GM04503 (cell line): ENCODE data around the gene S1PR1.
"Not testable (repeated sequence)": the region's sequence is repeated elsewhere in the genome, so short reads cannot be mapped to it uniquely, and the experiment has no call there.

Source experiments
- DNase-seq: peaks from one replicate; pipeline ENCODE4 v3.0.0-alpha.2; 2012; ENCODE audit warnings: low read depth

Gene S1PR1

DNA sequence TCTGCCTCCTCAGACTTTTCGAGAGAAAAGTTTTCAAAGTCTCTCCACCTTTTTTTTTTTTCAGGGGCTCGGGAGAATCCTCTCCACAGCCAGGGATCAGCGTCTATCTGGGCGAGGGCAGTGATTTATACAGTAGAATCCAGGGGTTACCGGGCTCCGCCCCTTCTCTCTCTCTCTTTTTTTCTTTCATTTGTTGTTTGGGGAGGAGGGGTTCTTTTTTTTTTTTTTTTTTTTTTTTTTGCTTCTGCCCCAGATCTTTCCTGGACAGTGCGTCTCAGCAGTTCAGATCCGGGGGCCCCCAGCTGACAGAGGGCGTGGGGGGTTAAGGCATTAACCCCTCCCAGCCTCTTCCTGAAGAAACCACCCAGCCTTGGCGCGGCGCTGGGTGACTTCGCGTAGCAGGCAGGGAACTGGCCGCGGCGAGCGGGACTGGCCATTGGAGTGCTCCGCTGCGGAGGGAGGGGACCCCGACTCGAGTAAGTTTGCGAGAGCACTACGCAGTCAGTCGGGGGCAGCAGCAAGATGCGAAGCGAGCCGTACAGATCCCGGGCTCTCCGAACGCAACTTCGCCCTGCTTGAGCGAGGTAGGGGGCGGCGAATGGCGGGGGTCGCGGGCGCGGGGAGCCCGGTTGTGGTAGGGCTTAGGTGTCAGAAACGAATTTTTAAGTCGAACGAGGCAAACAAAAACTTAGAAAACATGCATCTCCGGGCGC lies at the start of gene S1PR1:
Gene S1PR1, plus strand, starts transcription at position 504 of the 713 bp plus-strand sequence. CDS start 1,966 bp downstream, outside the sequence.
- DNase-seq = no peak

DNA sequence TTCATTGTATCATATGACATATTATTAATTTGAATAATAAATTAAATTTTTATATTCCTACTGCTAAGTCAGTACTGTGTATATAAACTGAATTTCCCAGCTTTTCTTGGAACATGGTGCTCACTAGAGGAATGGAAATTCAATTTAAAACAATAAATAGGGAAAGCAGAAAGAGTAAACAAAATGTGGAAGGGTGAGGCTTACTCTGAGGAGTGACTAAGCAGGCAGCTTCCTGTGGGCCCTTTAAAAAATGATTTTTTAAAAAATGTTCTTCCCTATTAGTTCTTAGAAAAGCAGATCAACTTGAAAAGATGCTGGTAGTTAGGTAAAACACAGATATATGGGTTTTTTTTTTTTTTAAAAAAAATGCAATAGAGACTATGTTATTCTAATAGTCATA lies 49.5 kb upstream of the S1PR1 start:
- DNase-seq = no peak

DNA sequence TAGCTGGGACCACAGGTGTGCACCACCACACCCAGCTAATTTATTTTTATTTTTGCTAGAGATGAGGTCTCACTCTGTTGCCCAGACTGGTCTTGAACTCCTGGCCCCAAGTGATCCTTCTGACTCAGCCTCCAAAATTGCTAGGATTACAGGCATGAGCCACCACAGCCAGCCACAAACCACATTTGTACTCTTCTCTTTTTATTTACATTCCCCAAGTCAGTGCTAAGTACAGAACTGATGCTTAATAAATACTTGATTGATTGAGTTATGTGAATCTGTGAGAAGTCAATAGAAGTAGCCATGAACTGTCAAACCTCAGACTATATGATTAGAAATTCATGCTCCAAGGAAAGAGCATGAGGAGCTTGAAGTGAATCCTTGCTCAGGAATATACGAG lies 48.5 kb upstream of the S1PR1 start:
- DNase-seq = no peak

DNA sequence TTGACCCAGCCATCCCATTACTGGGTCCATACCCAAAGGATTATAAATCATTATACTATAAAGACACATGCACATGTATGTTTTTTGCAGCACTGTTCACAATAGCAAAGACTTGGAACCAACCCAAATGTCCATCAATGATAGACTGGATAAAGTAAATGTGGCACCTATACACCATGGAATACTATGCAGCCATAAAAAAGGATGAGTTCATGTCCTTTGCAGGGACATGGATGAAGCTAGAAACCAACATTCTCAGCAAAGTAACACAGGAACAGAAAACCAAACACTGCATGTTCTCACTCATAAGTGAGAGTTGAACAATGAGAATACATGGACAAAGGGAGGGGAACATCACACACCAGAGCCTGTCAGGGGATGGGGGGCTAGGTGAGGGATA lies 47.9 kb upstream of the S1PR1 start:
- DNase-seq = not testable (repeated sequence)

DNA sequence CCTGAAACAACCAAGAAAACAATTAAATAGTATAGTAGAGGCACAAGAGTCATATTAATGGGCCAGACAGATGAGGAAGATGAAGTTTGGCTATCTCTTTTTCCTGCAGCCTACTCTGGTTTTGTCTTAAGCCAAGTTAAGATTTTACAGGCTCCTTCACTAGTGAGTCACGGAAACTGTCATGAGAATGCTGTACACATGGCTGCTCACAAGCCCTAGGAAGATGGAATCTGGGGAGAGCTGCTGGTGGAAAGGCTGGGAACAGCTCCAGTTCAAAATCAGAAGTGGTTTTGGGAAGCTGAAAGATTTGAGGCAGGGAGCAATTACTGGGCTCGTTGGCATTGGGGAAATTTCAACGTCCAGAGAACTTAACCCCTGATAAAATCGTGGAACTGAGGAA lies 46.4 kb upstream of the S1PR1 start:
- DNase-seq = no peak

DNA sequence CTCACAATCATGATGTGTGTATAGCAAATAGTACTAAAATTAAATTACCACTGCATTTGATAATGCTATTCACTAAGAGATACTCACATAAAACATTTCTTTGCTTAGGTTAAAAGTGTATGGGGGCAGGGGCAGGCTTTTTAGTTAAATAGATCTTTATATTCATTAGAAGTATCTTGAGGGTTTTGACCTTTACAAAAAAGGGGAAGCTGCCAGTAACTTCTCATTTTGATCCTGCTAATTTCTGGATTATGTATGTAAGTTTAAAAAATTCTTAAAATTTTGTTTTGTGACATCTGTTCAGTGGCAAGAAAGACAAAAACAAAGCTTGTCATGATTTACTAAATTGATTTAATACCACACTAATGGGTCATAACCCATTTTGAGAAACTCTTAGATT lies 45.8 kb upstream of the S1PR1 start:
- no peak for DNase-seq

DNA sequence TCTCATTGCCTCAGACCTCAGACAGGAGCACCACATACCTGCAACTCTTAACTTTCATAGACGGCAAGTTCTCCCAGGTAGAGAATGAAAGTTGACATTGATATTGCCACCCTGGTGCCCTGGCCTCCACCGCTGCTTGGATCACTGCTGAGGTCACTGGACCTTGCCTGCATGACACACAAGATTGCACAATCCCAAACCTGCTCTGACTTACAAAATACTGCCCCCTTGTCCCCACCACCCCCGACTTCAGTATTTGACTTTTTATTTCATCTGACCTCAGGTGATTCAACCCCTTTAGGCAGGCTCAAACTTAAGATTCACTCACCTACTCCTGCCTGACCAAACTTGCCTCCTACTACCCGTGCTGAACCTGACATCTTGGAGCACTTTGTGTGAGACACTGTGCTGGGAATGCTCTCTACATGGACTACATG lies 43.1 kb upstream of the S1PR1 start:
- no peak for DNase-seq

DNA sequence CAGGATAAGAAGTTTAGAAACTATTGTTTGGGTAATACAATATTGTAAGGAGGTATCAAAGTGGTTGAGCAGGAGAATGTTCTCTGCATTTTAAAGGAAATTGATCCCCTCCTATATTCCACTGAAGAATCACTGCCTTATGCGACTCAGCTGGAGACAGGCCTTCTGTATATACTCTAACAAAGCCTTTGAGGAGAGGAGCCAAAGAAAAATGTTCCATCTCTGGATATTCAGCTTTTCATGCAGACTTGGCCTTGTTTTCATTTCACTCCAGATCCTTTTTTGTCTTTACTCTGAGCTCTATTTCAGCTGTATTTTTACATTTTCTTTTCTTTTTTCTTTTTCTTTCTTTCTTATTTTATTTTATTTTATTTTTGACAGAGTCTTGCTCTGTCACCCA lies 42.1 kb upstream of the S1PR1 start:
- no peak for DNase-seq

DNA sequence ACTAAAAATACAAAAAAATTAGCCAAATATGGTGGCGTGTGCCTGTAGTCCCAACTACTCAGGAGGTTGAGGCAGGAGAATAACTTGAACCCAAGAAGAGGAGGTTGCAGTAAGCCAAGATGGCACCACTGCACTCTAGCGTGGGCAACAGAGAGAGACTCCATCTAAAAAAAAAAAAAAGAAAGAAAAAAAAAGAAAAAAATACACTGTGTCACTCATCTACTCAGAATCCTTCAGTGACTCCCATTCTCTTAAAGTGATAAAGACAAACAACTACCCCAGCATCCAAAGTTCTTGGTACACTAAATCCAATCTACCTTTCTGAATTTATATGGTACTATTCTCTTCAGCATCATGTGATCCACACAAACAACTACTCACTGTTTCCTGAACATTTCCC lies 40.2 kb upstream of the S1PR1 start:
- no peak for DNase-seq

DNA sequence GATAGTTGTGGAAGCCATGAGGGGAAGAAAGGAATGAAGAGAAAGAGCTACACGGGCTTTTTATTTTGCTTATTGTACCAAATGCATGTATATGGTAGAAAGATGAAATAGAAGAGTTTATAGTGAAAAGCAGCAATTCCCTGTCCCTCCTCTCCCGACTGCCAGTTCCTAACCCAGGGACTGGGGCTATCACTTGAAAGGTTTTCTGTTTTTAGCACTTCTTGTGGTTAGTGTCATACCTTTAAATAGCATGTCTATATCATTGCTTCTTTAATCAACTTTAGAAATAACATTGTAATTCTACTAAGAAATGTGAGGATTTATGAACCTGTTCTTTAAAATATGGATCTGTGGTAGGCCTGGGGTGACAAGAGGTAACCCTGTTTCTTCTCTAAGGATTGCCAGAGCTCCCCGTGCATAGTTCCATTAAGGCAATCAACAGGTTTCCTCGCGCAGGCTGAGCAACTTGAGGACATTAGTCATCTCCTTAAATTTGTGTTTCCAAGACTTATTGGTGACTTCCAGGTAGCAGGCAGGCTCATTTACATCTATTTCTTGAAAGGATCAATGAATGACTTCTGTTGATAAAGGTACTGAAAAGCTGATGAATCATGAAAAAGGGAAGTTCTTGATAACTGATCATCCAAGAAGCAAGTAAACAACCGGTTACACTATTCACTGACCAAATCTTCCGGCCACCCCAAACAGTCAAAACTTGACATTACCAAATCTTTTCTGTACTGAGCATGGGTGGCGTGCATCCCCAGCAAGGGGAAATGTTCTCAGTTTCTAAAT lies 37.8 kb upstream of the S1PR1 start:
- no peak for DNase-seq

DNA sequence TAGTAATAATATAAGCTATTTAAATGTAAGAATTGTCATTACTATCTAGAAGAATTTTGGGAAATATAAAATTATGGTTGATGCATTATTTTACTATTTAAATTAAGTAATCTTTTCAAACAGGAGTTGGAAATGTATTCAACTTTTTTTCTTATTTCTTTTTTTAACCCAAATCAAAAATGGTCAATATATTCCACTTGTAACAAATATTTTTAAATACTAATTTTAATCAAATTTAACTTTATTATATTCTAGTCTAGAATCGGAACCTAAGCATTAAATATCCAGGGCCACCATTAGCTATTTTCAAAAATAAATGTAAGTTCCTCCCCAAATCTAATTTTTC lies 37.2 kb upstream of the S1PR1 start:
- DNase-seq = no peak

DNA sequence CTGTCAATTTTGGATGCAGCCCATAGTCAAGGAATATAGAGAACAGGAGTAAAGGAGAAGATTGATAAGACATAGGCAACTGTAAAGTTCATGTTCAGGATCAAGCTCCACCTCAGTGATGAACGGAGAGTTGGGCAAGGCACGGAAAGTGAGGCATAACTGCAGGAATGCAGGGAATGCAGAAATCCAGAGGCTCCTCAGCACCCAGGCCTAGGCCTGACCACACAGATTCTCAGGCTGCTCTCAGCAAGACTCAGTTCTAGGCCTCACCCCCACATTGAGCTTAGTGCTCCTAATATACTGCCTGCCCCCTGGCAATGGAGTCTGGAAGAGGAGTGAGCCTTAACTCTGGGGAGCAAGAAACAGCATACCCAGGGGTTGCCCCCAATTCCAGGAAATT lies 36.3 kb upstream of the S1PR1 start:
- DNase-seq = peak; percentile 83

DNA sequence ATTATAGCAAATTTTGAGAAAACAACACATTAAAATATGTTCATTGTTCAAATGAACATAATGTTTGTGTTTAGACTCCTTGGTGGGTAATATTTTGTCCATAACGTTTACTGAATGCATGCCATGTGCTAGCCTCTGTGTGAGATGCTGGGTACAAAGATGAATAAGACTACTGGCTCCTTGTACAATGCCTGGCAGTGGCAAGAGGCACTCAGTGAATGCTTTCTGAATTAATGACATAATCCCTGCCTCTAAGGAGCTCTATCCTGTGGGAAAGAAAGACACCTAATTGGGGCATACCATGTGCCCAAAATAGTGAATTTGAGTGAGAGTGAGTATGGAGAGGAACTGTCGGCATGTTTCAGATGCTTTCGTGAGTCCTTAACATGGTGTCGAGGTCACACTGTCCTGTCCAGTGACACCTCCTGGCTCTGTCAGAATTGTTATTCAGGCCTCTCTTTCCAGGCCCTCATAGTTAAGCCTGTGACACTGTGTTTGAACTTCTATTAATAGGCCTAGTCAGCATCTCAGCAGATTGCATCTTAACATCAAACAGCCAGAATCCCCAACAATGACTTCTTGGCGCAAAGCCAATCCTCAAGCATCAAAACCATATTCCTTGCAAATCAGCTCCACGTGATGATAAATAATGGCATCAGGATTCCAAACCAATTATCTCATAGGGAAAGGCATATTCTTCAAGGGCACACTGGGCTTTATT lies 32.8 kb upstream of the S1PR1 start:
- DNase-seq = peak; percentile 82

DNA sequence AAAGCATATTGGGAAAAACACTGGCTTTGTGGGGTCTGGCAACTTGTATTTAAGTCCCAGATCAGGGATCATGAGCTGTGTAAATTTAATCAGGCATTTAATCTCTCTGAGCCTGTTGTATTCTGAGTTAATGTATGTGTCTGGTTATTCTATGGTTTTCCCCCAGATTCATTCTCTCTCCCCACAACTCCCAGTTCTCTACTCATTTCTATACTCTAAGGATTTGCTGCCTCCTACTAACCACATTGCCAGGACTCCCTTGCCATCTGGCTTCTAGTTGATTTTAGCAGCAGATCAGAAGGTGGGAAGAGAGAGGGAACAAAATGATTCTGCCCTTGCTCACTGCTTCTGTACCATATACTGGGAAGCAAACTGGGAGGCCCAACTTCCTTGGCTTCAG lies 31.4 kb upstream of the S1PR1 start:
- no peak for DNase-seq

DNA sequence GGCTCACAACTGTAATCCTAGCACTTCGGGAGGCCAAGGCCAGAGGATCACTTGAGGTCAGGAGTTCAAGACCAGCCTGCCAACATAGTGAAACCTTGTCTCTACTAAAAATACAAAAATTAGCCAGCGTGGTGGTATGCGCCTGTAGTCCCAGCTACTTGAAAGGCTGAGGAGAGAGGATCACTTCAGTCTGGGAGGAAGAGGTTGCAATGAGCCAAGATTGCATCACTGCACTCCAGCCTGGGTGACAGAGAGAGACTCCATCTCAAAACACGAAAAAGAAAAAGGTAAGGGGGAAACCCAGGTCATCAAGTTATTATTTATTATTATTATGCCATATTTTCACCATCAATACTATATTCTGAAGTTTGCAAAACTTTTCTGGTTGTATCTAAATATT lies 30.7 kb upstream of the S1PR1 start:
- DNase-seq = not testable (repeated sequence)

DNA sequence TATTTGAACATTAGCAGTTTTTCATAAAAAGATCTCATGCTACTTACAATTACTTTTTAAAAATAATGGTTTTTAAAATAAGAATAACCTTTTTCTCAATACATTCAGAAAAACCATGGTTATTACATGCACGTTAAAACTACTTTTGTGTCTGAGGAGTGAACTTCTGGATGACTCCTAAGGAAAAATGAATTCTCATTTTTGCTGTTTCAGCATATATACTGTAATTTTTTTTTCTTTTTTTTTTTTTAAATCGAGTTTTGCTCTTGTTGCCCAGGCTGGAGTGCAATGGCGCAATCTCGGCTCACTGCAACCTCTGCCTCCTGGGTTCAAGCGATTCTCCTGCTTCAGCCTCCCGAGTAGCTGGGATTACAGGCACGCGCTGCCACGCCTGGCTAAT lies 29.5 kb upstream of the S1PR1 start:
- not testable (repeated sequence) for DNase-seq

DNA sequence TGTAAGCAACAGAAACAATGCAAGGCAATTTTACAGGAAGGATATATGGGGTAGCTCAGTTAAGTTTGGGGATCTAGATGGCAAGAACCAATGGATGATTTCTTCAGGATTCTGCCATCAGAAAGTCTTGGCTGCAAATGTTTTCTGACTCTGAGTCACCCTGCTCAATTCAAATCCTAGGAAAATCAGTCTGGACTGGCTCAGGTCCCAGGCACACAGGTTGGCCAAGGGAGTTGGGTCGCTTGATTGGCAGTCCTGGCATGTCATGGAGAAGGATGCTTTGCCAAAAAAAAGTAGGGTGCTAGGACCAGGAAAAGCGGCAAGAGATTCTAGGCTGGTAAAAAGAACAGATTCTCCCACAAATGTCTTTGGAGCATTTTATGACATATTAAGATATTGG lies 28.9 kb upstream of the S1PR1 start:
- DNase-seq = no peak

DNA sequence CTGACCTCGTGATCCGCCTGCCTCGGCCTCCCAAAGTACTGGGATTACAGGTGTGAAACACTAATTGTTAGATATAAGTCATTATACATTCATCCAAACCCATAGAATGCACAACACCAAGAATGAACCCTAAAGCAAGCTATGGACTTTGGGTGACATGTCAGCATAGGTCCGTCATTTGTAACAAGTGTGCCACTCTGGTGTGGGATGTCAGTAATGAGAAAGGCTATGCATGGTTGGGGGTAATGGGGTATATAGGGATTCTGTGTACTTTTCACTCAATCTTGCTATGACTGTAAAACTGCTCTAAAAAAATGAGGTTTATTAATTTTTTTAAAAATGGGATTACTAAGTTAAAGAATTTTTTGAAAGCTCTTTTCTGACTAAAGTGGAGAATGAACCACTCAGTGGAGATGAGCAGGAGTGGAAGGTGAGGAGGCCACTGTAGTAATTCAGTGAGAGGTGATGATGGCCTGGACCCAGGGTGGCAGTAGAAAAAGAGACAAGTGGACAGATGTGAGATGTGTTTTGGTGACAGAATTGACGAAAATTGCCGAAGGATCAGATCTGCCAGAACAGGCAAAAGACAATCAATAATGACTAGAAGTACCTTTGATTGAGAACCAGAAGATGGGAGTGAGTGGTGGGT lies 21.3 kb upstream of the S1PR1 start:
- no peak for DNase-seq

DNA sequence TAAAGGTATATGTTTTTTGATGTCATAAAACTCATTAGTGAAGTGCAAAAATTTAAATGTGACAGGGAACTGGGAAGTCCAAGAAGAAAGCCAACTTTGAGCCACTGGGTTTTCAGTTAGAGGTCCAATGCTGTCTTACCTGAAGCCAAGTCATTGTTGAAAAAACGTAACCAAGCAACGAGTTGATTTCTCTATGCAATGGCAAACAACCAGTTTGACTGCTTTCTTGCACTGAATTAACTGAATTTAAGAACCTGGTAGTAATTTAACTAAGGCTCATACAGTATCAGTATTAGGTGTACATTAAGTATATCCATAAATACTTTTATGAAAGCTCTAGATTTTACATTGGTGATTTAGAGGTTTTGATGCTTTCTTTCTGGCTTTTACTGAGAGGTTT lies 20.2 kb upstream of the S1PR1 start:
- DNase-seq = no peak

DNA sequence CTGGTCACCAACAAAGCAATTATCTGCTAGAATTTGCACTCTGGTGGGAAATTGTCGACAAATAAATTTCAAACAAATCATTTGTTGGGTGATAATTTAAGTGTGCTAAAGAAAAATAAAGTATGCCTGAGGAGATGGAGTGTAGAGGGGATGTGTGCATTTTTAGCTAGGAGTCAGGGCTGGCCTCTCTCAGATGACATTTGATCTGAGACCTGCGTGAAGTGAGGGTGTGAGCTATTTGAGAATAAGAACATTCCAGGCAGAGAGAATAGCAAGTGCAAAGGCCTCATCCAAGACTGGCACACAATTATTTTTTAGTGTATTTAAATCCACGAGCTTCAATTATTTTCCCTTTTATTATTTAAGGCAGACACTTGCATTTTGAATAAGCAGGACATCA lies 19.7 kb upstream of the S1PR1 start:
- DNase-seq = no peak

DNA sequence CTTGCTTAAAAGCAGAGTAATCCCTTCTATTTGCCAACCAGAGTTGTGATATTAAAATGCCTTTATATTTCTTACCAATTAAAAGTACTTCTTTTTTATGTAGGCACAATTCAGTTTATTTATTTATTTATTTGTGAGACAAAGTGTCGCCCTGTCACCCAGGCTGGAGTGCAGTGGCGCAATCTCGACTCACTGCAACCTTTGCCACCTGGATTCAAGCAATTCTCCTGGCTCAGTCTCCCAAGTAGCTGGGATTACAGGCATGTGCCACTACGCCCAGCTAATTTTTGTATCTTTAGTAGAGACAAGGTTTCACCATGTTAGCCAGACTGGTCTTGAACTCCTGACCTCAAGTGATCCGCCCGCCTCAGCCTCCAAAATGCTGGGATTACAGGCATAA lies 17.9 kb upstream of the S1PR1 start:
- DNase-seq = not testable (repeated sequence)
